HepG2 (cell line): ENCODE results near the gene LEAP2. TPM values are rescaled to one million over a fixed set of nuclear protein-coding genes. Genes with fewer than 3 reads are reported as not detected.
A peak's percentile ranks its signal among the peaks of the same experiment; 100 is the strongest.

Source experiments
- CENPT ChIP-seq: sonication (generic); formaldehyde crosslinking; IDR thresholded peaks from 2 replicates; pipeline ENCODE4 v1.8.0; 2022; ENCODE audit warnings: low read depth, mild to moderate bottlenecking, moderate library complexity, missing genetic modification reagents
- EEA1 ChIP-seq: sonication (generic); formaldehyde crosslinking; IDR thresholded peaks from 2 replicates; pipeline ENCODE4 v1.5.1; 2020; ENCODE audit warnings: mild to moderate bottlenecking, missing genetic modification reagents, borderline replicate concordance
- ETV6 ChIP-seq: sonication (generic); formaldehyde crosslinking; conservative IDR thresholded peaks from 2 replicates; pipeline ENCODE4 v1.4.0; 2020; ENCODE audit warnings: missing genetic modification reagents
- IRF9 ChIP-seq: sonication (generic); formaldehyde crosslinking; IDR thresholded peaks from 2 replicates; pipeline ENCODE4 v1.8.0; 2022; ENCODE audit warnings: missing genetic modification reagents, mild to moderate bottlenecking, borderline replicate concordance
- MTA1 ChIP-seq: sonication (generic); formaldehyde crosslinking; IDR thresholded peaks from 2 replicates; pipeline ENCODE4 v1.4.0; 2020; ENCODE audit warnings: missing genetic modification reagents, mild to moderate bottlenecking, borderline replicate concordance
- NPAS2 ChIP-seq: sonication (generic); formaldehyde crosslinking; IDR thresholded peaks from 2 replicates; pipeline ENCODE4 v1.8.0; 2022; ENCODE audit warnings: mild to moderate bottlenecking, missing genetic modification reagents, borderline replicate concordance
- PLSCR1 ChIP-seq: sonication (generic); formaldehyde crosslinking; IDR thresholded peaks from 2 replicates; pipeline ENCODE4 v1.5.0; 2020; ENCODE audit warnings: missing genetic modification reagents, mild to moderate bottlenecking, borderline replicate concordance
- RFXAP ChIP-seq: sonication (generic); formaldehyde crosslinking; IDR thresholded peaks from 2 replicates; pipeline ENCODE4 v1.4.0; 2020; ENCODE audit warnings: missing genetic modification reagents, borderline replicate concordance
- SALL1 ChIP-seq: sonication (generic); formaldehyde crosslinking; IDR thresholded peaks from 2 replicates; pipeline ENCODE4 v1.8.0; 2022; ENCODE audit warnings: mild to moderate bottlenecking, missing genetic modification reagents
- ZNF274 ChIP-seq: sonication (generic); formaldehyde crosslinking; IDR thresholded peaks from 2 replicates; pipeline ENCODE4 v1.5.1; 2020; ENCODE audit warnings: mild to moderate bottlenecking, missing genetic modification reagents
- ZNF441 ChIP-seq: sonication (generic); formaldehyde crosslinking; IDR thresholded peaks from 2 replicates; pipeline ENCODE4 v1.7.0; 2021; ENCODE audit warnings: missing genetic modification reagents, borderline replicate concordance
- ZNF605 ChIP-seq: sonication (generic); formaldehyde crosslinking; IDR thresholded peaks from 2 replicates; pipeline ENCODE4 v1.8.0; 2022; ENCODE audit warnings: mild to moderate bottlenecking, missing genetic modification reagents
- ZSCAN31 ChIP-seq: sonication (generic); formaldehyde crosslinking; IDR thresholded peaks from 2 replicates; pipeline ENCODE4 v1.5.0; 2020; ENCODE audit warnings: low read depth, mild to moderate bottlenecking, missing genetic modification reagents
- polyA plus RNA-seq, 8 experiments: library from polyadenylated mRNA; depleted of rRNA in 3 of 8; stranded (reverse) in 7 of 8; unstranded in 1 of 8; fragments of >200 nt; fragmentation: Illumina TruSeq in 4 of 8; extraction: Trizol in 4 of 8; gene quantifications; 2 replicates each; pipeline versions ENCODE4 v1.2.1 to v1.2.3, GENCODE V29; 2011 to 2016; ENCODE audit warnings: low read depth in 4 of 8, missing spikeins in 1 of 8, mixed read lengths in 1 of 8; ENCODE audit not compliant: insufficient read depth in 1 of 8
- total RNA-seq, 5 experiments: library from RNA; depleted of rRNA; stranded (reverse); fragments of >200 nt; fragmentation: Illumina TruSeq; extraction: Trizol; gene quantifications; 2 replicates each; pipeline ENCODE4 v1.2.3, GENCODE V29; 2016; ENCODE audit warnings: low read depth in 1 of 5
- TF ChIP-seq, protein P1 (sequence below), 2 experiments: sonication (generic) in 1 of 2; formaldehyde crosslinking in 1 of 2; IDR thresholded peaks; 2 replicates each; pipeline versions ENCODE4 v1.4.0 to v1.6.1; 2018 to 2020; ENCODE audit warnings: missing genetic modification reagents in 2 of 2, borderline replicate concordance in 1 of 2, low read depth in 1 of 2, mild to moderate bottlenecking in 1 of 2, missing biosample characterization in 1 of 2

The LEAP2 gene
- total and polyA plus RNA-seq, 2 of the 13 experiments (the other 11 are each of a cell fraction or from before 2014, with no cell fraction given) = 23.9 to 51.9 TPM

GRCh38 chr5:132831095-132831860 is 42.2 kb upstream of the LEAP2 start (continued):
- TF ChIP-seq MTA1 (CRISPR knock-in tag) (0 out of 2 replicates have a peak, but pooled peaks have one; percentile 23), SALL1 (0 out of 2 replicates have a peak, but pooled peaks have one; percentile 15), ZNF274 (CRISPR knock-in tag) (0 out of 2 replicates have a peak, but pooled peaks have one; percentile 0), PLSCR1 (CRISPR knock-in tag) (0 out of 2 replicates have a peak, but pooled peaks have one; percentile 27), ZNF441 (CRISPR knock-in tag) (no peak), ZSCAN31 (CRISPR knock-in tag) (no peak), CENPT (CRISPR knock-in tag) (no peak), ZNF605 (CRISPR knock-in tag) (0 out of 2 replicates have a peak, but pooled peaks have one; percentile 7), ETV6 (CRISPR knock-in tag) (no peak), RFXAP (CRISPR knock-in tag) (no peak), NPAS2 (CRISPR knock-in tag) (0 out of 2 replicates have a peak, but pooled peaks have one; percentile 14), EEA1 (0 out of 2 replicates have a peak, but pooled peaks have one; percentile 20), IRF9 (CRISPR knock-in tag) (0 out of 2 replicates have a peak, but pooled peaks have one; percentile 10)
- TF ChIP-seq, protein P1, sequence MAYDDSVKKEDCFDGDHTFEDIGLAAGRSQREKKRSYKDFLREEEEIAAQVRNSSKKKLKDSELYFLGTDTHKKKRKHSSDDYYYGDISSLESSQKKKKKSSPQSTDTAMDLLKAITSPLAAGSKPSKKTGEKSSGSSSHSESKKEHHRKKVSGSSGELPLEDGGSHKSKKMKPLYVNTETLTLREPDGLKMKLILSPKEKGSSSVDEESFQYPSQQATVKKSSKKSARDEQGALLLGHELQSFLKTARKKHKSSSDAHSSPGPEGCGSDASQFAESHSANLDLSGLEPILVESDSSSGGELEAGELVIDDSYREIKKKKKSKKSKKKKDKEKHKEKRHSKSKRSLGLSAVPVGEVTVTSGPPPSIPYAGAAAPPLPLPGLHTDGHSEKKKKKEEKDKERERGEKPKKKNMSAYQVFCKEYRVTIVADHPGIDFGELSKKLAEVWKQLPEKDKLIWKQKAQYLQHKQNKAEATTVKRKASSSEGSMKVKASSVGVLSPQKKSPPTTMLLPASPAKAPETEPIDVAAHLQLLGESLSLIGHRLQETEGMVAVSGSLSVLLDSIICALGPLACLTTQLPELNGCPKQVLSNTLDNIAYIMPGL (CRISPR knock-in tag; IDR thresholded peaks at IDR 0.05; ENCODE audit: borderline replicate concordance in 1 of 2, low read depth in 1 of 2) = no peak
